H1 (cell line): ENCODE results near the gene PPP1R7. TPM values are rescaled to one million over a fixed set of nuclear protein-coding genes. Genes with fewer than 3 reads are reported as not detected.

Experiments
- GTF2F1 ChIP-seq: IDR thresholded peaks from 2 replicates; pipeline ENCODE4 v1.6.1; 2012; ENCODE audit warnings: low read depth, low read length, improper control_type of control experiment, borderline replicate concordance
- polyA plus RNA-seq, 7 experiments: library from polyadenylated mRNA; depleted of rRNA in 3 of 7; stranded (reverse) in 5 of 7; unstranded in 2 of 7; fragments of >200 nt in 5 of 7; fragments of 200-250 nt in 2 of 7; gene quantifications; 1 replicate in 5 of 7; 2 replicates in 1 of 7; 4 replicates in 1 of 7; pipeline versions ENCODE4 v1.2.1 to v1.2.3, GENCODE V29; 2011 to 2013; ENCODE audit warnings: missing spikeins in 2 of 7, mixed read lengths in 2 of 7
- total RNA-seq: library from RNA; stranded (reverse); fragmentation: NEBNext Ultra II Directional; extraction: Animal tissue kit (Norgen Biotek cat#: 25700); gene quantifications from 2 replicates; pipeline ENCODE4 v1.2.1, GENCODE V29; 2021
- TF ChIP-seq, protein P1 (sequence below): IDR thresholded peaks from 2 replicates; pipeline ENCODE4 v1.6.1; 2012; ENCODE audit warnings: low read length, inconsistent platforms

PPP1R7 gene
- total and polyA plus RNA-seq, 2 of the 8 experiments (the other 6 are each of a cell fraction or from before 2014, with no cell fraction given): 22.2 to 64.0 TPM

DNA sequence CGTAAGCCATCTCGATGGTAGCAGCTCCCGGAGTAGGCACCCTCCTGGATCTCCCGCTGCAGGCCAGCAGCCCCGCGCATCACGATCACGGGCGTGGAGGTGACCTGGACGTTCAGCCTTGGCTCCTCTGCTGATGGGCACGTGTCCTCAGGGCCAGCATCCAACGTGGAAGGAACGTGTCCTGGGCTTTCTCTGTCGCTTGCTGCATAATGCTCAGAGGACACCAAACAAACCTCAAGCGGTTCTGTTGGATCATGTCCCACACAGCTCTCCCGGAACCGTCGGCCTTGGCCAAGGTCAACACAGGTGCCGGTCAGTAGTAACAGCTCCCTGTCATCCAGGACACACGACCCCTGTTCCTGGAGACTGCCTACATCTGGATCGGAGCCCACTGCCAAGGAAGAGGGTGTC, 24.1 kb upstream of the PPP1R7 start (continued):
- TF ChIP-seq GTF2F1: no peak
- TF ChIP-seq, protein P1, sequence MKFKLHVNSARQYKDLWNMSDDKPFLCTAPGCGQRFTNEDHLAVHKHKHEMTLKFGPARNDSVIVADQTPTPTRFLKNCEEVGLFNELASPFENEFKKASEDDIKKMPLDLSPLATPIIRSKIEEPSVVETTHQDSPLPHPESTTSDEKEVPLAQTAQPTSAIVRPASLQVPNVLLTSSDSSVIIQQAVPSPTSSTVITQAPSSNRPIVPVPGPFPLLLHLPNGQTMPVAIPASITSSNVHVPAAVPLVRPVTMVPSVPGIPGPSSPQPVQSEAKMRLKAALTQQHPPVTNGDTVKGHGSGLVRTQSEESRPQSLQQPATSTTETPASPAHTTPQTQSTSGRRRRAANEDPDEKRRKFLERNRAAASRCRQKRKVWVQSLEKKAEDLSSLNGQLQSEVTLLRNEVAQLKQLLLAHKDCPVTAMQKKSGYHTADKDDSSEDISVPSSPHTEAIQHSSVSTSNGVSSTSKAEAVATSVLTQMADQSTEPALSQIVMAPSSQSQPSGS: no peak
